ENCODE measurements around the gene MLH3.

GRCh38 chr14:75063491-75064204, 12.4 kb upstream of the MLH3 start, which contains the start of gene ACYP1:
- TF ChIP-seq CTCF (conservative IDR thresholded peaks at IDR 0.05; ENCODE audit: low read length) = no peak; the same call in 1 of the 2 replicates
- no peak for TF ChIP-seq EZH2phosphoT487 (IDR thresholded peaks at IDR 0.05; ENCODE audit: borderline replicate concordance)

All from Loucy (cell line).